ENCODE results near the gene TDRD7.

TDRD7 gene

DNA sequence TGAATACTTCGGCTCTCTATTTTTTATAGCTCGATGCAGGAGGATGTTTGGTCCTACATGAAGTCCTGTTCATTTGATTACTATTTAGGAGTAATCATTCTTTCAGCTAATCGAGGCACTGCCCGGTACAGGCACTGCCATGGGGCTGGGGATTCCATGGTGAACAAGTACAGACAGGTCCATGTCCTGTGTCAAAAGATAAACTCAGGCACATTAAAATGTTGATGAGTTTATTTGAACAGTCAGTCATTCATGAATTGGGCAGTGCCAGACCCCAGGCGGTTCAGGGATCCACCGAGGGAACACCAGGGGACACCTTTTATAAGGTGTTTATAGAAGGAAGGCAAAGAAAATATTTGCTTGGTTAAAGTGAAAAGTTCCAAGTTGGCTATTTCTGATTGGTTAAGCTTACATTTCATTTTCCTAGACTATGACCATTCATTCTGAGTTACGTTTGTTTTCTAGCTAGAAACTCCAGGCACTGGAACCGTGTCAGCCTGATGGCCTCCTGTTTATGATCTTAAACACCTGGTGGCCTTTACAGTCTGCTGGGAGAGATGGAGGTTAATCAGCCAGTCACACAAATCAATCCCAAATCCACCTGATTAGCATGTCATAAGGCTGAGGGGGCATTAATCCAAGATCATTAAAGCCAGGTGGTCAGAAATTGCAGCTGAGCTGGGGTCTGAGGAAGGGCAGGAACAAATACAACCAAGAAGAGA lies 47.0 kb upstream of the TDRD7 start (continued):
- TF ChIP-seq, protein P1, sequence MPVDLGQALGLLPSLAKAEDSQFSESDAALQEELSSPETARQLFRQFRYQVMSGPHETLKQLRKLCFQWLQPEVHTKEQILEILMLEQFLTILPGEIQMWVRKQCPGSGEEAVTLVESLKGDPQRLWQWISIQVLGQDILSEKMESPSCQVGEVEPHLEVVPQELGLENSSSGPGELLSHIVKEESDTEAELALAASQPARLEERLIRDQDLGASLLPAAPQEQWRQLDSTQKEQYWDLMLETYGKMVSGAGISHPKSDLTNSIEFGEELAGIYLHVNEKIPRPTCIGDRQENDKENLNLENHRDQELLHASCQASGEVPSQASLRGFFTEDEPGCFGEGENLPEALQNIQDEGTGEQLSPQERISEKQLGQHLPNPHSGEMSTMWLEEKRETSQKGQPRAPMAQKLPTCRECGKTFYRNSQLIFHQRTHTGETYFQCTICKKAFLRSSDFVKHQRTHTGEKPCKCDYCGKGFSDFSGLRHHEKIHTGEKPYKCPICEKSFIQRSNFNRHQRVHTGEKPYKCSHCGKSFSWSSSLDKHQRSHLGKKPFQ (tag by site-specific recombination; IDR thresholded peaks at IDR 0.05) = no peak

DNA sequence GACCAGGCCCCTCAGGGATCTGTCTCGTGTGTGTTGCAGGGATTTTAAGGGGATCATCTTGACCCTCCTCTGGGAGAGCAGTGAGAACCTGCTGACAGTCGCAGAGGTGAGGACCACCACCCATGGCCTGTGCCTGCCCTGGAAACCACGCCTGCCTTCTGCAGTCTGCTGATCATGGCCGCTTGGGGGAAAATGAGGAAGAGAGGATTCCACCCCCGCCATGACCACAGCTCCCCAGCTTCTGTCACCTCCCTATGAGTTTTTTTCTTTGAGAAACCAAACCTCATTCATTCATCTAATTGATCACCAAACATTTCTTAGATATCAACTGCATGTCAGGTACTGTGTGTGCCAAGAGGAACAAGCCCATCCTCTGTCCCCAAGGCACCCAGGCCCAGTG lies 46.3 kb upstream of the TDRD7 start:
- no peak overlapping the region for H3K27ac ChIP-seq (ENCODE audit: extremely low read depth, low read depth, low read length)
- CTCF ChIA-PET = interaction anchor here (0.5 to 1.7 kb wide), 4 partner anchors 21 to 273 kb away, joined by 3 to 6 read pairs (median 3); no protein-coding TSS in a partner anchor
- no peak overlapping the region for H3K4me3 ChIP-seq (ENCODE audit: low read depth, low read length)
- H3K36me3 ChIP-seq (ENCODE audit: control insufficient read depth in 2 of 2, insufficient read depth in 1 of 2, low read length in 2 of 2) = no peaks in the 10 kb centered on the region
- H3K9me3 ChIP-seq (ENCODE audit: control insufficient read depth, insufficient read depth, low read depth, low read length) = no peaks in the 10 kb centered on the region
- no peaks in the 10 kb centered on the region for H3K4me1 ChIP-seq (ENCODE audit: control insufficient read depth, insufficient read depth, low read length)
- POLR2A ChIA-PET = no interaction called here
- TF ChIP-seq ZBTB1 (tag by site-specific recombination; IDR thresholded peaks at IDR 0.05) = no peak
- TF ChIP-seq GLIS2 (tag by site-specific recombination; IDR thresholded peaks at IDR 0.05) = no peak
- no peak for TF ChIP-seq ZNF416 (tag by site-specific recombination; IDR thresholded peaks at IDR 0.05)
- TF ChIP-seq ZIC2 (tag by site-specific recombination; IDR thresholded peaks at IDR 0.05) = no peak
- no peak for TF ChIP-seq GFI1B (tag by site-specific recombination; IDR thresholded peaks at IDR 0.05)
- TF ChIP-seq MEIS1 (CRISPR knock-in tag; IDR thresholded peaks at IDR 0.05; ENCODE audit: borderline replicate concordance) = no peak
- no peak for TF ChIP-seq ZNF660 (tag by site-specific recombination; IDR thresholded peaks at IDR 0.05)
- TF ChIP-seq, protein P2, sequence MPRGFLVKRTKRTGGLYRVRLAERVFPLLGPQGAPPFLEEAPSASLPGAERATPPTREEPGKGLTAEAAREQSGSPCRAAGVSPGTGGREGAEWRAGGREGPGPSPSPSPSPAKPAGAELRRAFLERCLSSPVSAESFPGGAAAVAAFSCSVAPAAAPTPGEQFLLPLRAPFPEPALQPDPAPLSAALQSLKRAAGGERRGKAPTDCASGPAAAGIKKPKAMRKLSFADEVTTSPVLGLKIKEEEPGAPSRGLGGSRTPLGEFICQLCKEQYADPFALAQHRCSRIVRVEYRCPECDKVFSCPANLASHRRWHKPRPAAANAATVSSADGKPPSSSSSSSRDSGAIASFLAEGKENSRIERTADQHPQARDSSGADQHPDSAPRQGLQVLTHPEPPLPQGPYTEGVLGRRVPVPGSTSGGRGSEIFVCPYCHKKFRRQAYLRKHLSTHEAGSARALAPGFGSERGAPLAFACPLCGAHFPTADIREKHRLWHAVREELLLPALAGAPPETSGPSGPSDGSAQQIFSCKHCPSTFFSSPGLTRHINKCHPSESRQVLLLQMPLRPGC (tag by site-specific recombination; IDR thresholded peaks at IDR 0.05) = no peak
- TF ChIP-seq, protein P3, sequence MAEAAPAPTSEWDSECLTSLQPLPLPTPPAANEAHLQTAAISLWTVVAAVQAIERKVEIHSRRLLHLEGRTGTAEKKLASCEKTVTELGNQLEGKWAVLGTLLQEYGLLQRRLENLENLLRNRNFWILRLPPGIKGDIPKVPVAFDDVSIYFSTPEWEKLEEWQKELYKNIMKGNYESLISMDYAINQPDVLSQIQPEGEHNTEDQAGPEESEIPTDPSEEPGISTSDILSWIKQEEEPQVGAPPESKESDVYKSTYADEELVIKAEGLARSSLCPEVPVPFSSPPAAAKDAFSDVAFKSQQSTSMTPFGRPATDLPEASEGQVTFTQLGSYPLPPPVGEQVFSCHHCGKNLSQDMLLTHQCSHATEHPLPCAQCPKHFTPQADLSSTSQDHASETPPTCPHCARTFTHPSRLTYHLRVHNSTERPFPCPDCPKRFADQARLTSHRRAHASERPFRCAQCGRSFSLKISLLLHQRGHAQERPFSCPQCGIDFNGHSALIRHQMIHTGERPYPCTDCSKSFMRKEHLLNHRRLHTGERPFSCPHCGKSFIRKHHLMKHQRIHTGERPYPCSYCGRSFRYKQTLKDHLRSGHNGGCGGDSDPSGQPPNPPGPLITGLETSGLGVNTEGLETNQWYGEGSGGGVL (tag by site-specific recombination; IDR thresholded peaks at IDR 0.05) = no peak
- TF ChIP-seq ZNF555 (tag by site-specific recombination; conservative IDR thresholded peaks at IDR 0.05) = no peak
- no peak for TF ChIP-seq ZBTB17 (tag by site-specific recombination; IDR thresholded peaks at IDR 0.05)
- TF ChIP-seq HOXD13 (CRISPR knock-in tag; IDR thresholded peaks at IDR 0.05; ENCODE audit: borderline replicate concordance) = no peak
- no peak for TF ChIP-seq ZNF621 (tag by site-specific recombination; IDR thresholded peaks at IDR 0.05)
- no peak for TF ChIP-seq ZNF211 (tag by site-specific recombination; IDR thresholded peaks at IDR 0.05; ENCODE audit: low read depth)

DNA sequence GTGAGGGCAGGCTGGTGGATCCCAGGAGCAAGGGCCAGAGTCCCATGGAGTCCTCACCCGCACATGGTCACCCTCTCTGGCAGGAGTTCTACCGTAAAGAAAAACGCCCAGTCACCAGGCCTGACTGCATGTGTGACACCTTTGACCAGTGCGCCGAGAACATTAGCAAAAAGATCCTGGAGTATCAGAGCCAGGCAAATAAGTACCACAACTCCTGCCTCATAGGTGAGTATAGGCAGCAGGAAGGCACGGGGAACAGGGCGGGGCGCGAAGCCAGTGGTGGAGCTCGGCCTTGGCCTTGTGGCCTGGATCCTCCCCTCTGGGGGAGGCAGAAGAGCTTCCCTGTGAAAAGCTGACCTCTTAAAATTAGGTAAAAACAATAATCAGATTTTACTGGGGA lies 45.4 kb upstream of the TDRD7 start:
- POLR2A ChIA-PET = no interaction called here
- H3K4me3 ChIP-seq (ENCODE audit: low read depth, low read length) = no peak overlapping the region
- no peaks in the 10 kb centered on the region for H3K9me3 ChIP-seq (ENCODE audit: control insufficient read depth, insufficient read depth, low read depth, low read length)
- H3K4me1 ChIP-seq (ENCODE audit: control insufficient read depth, insufficient read depth, low read length) = no peaks in the 10 kb centered on the region
- TF ChIP-seq ZNF585B (tag by site-specific recombination; IDR thresholded peaks at IDR 0.05) (no peak), ZNF133 (tag by site-specific recombination; IDR thresholded peaks at IDR 0.05) (no peak), ZNF155 (tag by site-specific recombination; IDR thresholded peaks at IDR 0.05) (no peak), KLF1 (tag by site-specific recombination; IDR thresholded peaks at IDR 0.05) (no peak), ZFP3 (tag by site-specific recombination; IDR thresholded peaks at IDR 0.05; ENCODE audit: low read depth) (no peak), YY1 (tag by site-specific recombination; IDR thresholded peaks at IDR 0.05) (no peak), ZNF530 (tag by site-specific recombination; IDR thresholded peaks at IDR 0.05; ENCODE audit: low read depth) (no peak), ZNF214 (tag by site-specific recombination; IDR thresholded peaks at IDR 0.05; ENCODE audit: borderline replicate concordance) (no peak)
- TF ChIP-seq, protein P4, sequence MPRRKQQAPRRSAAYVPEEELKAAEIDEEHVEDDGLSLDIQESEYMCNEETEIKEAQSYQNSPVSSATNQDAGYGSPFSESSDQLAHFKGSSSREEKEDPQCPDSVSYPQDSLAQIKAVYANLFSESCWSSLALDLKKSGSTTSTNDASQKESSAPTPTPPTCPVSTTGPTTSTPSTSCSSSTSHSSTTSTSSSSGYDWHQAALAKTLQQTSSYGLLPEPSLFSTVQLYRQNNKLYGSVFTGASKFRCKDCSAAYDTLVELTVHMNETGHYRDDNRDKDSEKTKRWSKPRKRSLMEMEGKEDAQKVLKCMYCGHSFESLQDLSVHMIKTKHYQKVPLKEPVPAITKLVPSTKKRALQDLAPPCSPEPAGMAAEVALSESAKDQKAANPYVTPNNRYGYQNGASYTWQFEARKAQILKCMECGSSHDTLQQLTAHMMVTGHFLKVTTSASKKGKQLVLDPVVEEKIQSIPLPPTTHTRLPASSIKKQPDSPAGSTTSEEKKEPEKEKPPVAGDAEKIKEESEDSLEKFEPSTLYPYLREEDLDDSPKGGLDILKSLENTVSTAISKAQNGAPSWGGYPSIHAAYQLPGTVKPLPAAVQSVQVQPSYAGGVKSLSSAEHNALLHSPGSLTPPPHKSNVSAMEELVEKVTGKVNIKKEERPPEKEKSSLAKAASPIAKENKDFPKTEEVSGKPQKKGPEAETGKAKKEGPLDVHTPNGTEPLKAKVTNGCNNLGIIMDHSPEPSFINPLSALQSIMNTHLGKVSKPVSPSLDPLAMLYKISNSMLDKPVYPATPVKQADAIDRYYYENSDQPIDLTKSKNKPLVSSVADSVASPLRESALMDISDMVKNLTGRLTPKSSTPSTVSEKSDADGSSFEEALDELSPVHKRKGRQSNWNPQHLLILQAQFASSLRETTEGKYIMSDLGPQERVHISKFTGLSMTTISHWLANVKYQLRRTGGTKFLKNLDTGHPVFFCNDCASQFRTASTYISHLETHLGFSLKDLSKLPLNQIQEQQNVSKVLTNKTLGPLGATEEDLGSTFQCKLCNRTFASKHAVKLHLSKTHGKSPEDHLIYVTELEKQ (tag by site-specific recombination; IDR thresholded peaks at IDR 0.05; ENCODE audit: borderline replicate concordance) = no peak
- no peak overlapping the region for H3K27ac ChIP-seq (ENCODE audit: extremely low read depth, low read depth, low read length)
- H3K36me3 ChIP-seq (ENCODE audit: control insufficient read depth in 2 of 2, insufficient read depth in 1 of 2, low read length in 2 of 2) = no peaks in the 10 kb centered on the region
- CTCF ChIA-PET = interaction anchor here (0.5 kb wide), 1 partner anchor 249 kb away, joined by 3 read pairs; no protein-coding TSS in a partner anchor

Measured in HEK293 (cell line).